Keratinocyte (primary cell): ENCODE data around the gene TMEM234. TPM values are rescaled to one million over a fixed set of nuclear protein-coding genes. Genes with fewer than 3 reads are reported as not detected.

Experiments
- DNase-seq: peaks from one replicate; pipeline ENCODE4 v3.0.0-alpha.2; 2011; ENCODE audit warnings: low read depth, missing footprints, low spot score
- FAIRE-seq: peaks from 2 replicates; lab custom pipeline; 2011; peaks lifted over from hg19 to GRCh38; lab: Jason Lieb, UNC
- H2AFZ ChIP-seq: 2 replicates; pipeline ENCODE4 v1.6.0; 2012; ENCODE audit warnings: low read length, control low read depth, inconsistent platforms; ENCODE audit not compliant: control insufficient read depth
- H3K27ac ChIP-seq: 2 replicates; pipeline ENCODE4 v1.5.1; 2011; ENCODE audit warnings: low read length; ENCODE audit not compliant: control insufficient read depth, insufficient read depth
- H3K27me3 ChIP-seq: 3 replicates; pipeline ENCODE4 v1.6.0; 2011; ENCODE audit warnings: low read length; ENCODE audit not compliant: control insufficient read depth, insufficient read depth; ENCODE audit errors: extremely low read depth
- H3K36me3 ChIP-seq, 2 experiments: 2 replicates in 1 of 2; 3 replicates in 1 of 2; pipeline ENCODE4 v1.5.1; 2011; ENCODE audit warnings: low read length in 2 of 2, mild to moderate bottlenecking in 1 of 2; ENCODE audit not compliant: control insufficient read depth in 2 of 2, insufficient read depth in 2 of 2; ENCODE audit errors: extremely low read depth in 1 of 2
- H3K4me1 ChIP-seq: 3 replicates; pipeline ENCODE4 v1.5.1; 2011; ENCODE audit warnings: low read length; ENCODE audit not compliant: control insufficient read depth, insufficient read depth; ENCODE audit errors: extremely low read depth
- H3K4me2 ChIP-seq: 3 replicates; pipeline ENCODE4 v1.6.0; 2011; ENCODE audit warnings: low read depth, low read length; ENCODE audit not compliant: control insufficient read depth, insufficient read depth; ENCODE audit errors: extremely low read depth
- H3K4me3 ChIP-seq, 3 experiments: fragments of 200-600 bp in 1 of 3; sonication (generic) in 1 of 3; 2 replicates in 2 of 3; 3 replicates in 1 of 3; pipeline ENCODE4 v1.5.1; 2011 to 2016; ENCODE audit warnings: low read length in 3 of 3, mild to moderate bottlenecking in 3 of 3, control low read depth in 2 of 3, inconsistent platforms in 1 of 3, low read depth in 1 of 3, mixed read lengths in 1 of 3, mixed run types in 1 of 3, moderate library complexity in 1 of 3; ENCODE audit not compliant: control insufficient read depth in 2 of 3, insufficient read depth in 2 of 3; ENCODE audit errors: extremely low read depth in 1 of 3
- H3K79me2 ChIP-seq: 2 replicates; pipeline ENCODE4 v1.6.0; 2012; ENCODE audit warnings: low read length; ENCODE audit not compliant: control insufficient read depth, insufficient read depth
- H3K9ac ChIP-seq: 3 replicates; pipeline ENCODE4 v1.6.0; 2011; ENCODE audit warnings: low read length; ENCODE audit not compliant: control insufficient read depth, insufficient read depth; ENCODE audit errors: extremely low read depth
- H3K9me1 ChIP-seq: 3 replicates; pipeline ENCODE4 v1.6.0; 2011; ENCODE audit warnings: low read length; ENCODE audit not compliant: control insufficient read depth, insufficient read depth; ENCODE audit errors: extremely low read depth
- H3K9me3 ChIP-seq: 2 replicates; pipeline ENCODE4 v1.5.1; 2012; ENCODE audit warnings: low read depth, low read length; ENCODE audit not compliant: control insufficient read depth
- H4K20me1 ChIP-seq: 3 replicates; pipeline ENCODE4 v1.6.0; 2011; ENCODE audit warnings: low read length; ENCODE audit not compliant: control insufficient read depth, insufficient read depth; ENCODE audit errors: extremely low read depth
- EZH2 ChIP-seq: IDR thresholded peaks from one replicate; pipeline ENCODE4 v1.6.1; 2012; ENCODE audit warnings: inconsistent platforms, mild to moderate bottlenecking, low read length, moderate library complexity
- dilution Hi-C: fragments of 300-500 bp; cut with MboI; formaldehyde crosslinking; loops from one replicate; pipeline ENCODE4 v1.7.0; 2020; ENCODE audit warnings: low sequenced_read_pairs; ENCODE audit not compliant: extremely low pct_ligation_motif_present
- polyA plus RNA-seq, 5 experiments: library from polyadenylated mRNA; depleted of rRNA in 3 of 5; stranded (reverse) in 3 of 5; stranded (forward) in 1 of 5; unstranded in 1 of 5; fragments of >200 nt; gene quantifications; 1 replicate in 1 of 5; 2 replicates in 3 of 5; 3 replicates in 1 of 5; pipeline versions ENCODE4 v1.2.1 to v1.2.3, GENCODE V29; 2011 to 2012; ENCODE audit warnings: missing spikeins in 2 of 5, low read depth in 1 of 5, low replicate concordance in 1 of 5
- TF ChIP-seq, protein P1 (sequence below), 3 experiments: IDR thresholded peaks in 1 of 3; conservative IDR thresholded peaks in 1 of 3; optimal IDR thresholded peaks in 1 of 3; 2 replicates in 2 of 3; 3 replicates in 1 of 3; pipeline versions ENCODE3 to v1.5.1; 2011; ENCODE audit warnings: low read length in 3 of 3, mild to moderate bottlenecking in 3 of 3, moderate library complexity in 2 of 3, control low read depth in 1 of 3, inconsistent platforms in 1 of 3; ENCODE audit not compliant: insufficient read depth in 2 of 3; ENCODE audit errors: extremely low read depth in 1 of 3

The TMEM234 gene
- polyA plus RNA-seq, 1 donor (not counting 4 experiments of a cell fraction or from before 2014, with no cell fraction given): 14.4 TPM

GRCh38 chr1:32246888-32247273 lies 24.7 kb upstream of the TMEM234 start, which contains the start of gene FAM167B:
Gene FAM167B, plus strand, starts transcription at chr1:32247222. Its CDS starts 200 bp downstream, at chr1:32247422.
- FAIRE-seq (no peak), DNase-seq (no peak)
- Histone ChIP-seq H4K20me1 (no peaks in the 10 kb centered on the region), H2AFZ (peak within 1 kb of the TSS; percentile 47), H3K27me3 (no peaks in the 10 kb centered on the region), H3K79me2 (no peaks in the 10 kb centered on the region), H3K9me3 (no peaks in the 10 kb centered on the region), H3K27ac (no peak within 1 kb of the TSS), H3K4me1 (peaks cover 17% of the 10 kb centered on the region), H3K9ac (no peak within 1 kb of the TSS), H3K4me2 (peak within 1 kb of the TSS; percentile 60), H3K36me3 (no peaks in the 10 kb centered on the region), H3K9me1 (no peaks in the 10 kb centered on the region), H3K4me3 (no peak within 1 kb of the TSS)
- TF ChIP-seq, protein P1, sequence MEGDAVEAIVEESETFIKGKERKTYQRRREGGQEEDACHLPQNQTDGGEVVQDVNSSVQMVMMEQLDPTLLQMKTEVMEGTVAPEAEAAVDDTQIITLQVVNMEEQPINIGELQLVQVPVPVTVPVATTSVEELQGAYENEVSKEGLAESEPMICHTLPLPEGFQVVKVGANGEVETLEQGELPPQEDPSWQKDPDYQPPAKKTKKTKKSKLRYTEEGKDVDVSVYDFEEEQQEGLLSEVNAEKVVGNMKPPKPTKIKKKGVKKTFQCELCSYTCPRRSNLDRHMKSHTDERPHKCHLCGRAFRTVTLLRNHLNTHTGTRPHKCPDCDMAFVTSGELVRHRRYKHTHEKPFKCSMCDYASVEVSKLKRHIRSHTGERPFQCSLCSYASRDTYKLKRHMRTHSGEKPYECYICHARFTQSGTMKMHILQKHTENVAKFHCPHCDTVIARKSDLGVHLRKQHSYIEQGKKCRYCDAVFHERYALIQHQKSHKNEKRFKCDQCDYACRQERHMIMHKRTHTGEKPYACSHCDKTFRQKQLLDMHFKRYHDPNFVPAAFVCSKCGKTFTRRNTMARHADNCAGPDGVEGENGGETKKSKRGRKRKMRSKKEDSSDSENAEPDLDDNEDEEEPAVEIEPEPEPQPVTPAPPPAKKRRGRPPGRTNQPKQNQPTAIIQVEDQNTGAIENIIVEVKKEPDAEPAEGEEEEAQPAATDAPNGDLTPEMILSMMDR (optimal IDR thresholded peaks at IDR 0.05 in 1 of 3, IDR thresholded peaks at IDR 0.05 in 1 of 3, conservative IDR thresholded peaks at IDR 0.05 in 1 of 3; ENCODE audit: extremely low read depth in 1 of 3, insufficient read depth in 2 of 3, low read length in 3 of 3): no peak
- TF ChIP-seq EZH2: no peak
- dilution Hi-C loops: no loop called here

GRCh38 chr1:32242341-32242851 lies 20.2 kb upstream of the TMEM234 start:
- H3K4me3 ChIP-seq: no peak overlapping the region
- no peak overlapping the region for H2AFZ ChIP-seq
- DNase-seq: no peak
- dilution Hi-C loops: no loop called here
- no peaks in the 10 kb centered on the region for H3K36me3 ChIP-seq
- TF ChIP-seq EZH2: no peak
- TF ChIP-seq, protein P1 (optimal IDR thresholded peaks at IDR 0.05 in 1 of 3, IDR thresholded peaks at IDR 0.05 in 1 of 3, conservative IDR thresholded peaks at IDR 0.05 in 1 of 3; ENCODE audit: extremely low read depth in 1 of 3, insufficient read depth in 2 of 3, low read length in 3 of 3): no peak
- peaks cover 2% of the 10 kb centered on the region for H3K9me1 ChIP-seq
- no peaks in the 10 kb centered on the region for H3K27me3 ChIP-seq
- no peak overlapping the region for H3K4me2 ChIP-seq
- H4K20me1 ChIP-seq: no peaks in the 10 kb centered on the region
- no peak for FAIRE-seq
- peaks cover 12% of the 10 kb centered on the region for H3K4me1 ChIP-seq
- H3K9me3 ChIP-seq: no peaks in the 10 kb centered on the region
- no peaks in the 10 kb centered on the region for H3K79me2 ChIP-seq
- no peak overlapping the region for H3K27ac ChIP-seq
- H3K9ac ChIP-seq: no peak overlapping the region
